NT2/D1 (cell line): ENCODE measurements around the gene GPR142.

Experiments used
- DNase-seq: peaks from one replicate; pipeline ENCODE4 v3.0.0-alpha.2; 2011; ENCODE audit warnings: low read depth, low spot score
- H3K27me3 ChIP-seq: 2 replicates; pipeline ENCODE4 v1.6.0; 2011; ENCODE audit warnings: mild to moderate bottlenecking; ENCODE audit not compliant: insufficient read length, insufficient read depth
- H3K36me3 ChIP-seq: 2 replicates; pipeline ENCODE4 v1.6.1; 2011; ENCODE audit warnings: mild to moderate bottlenecking, low read length, mixed read lengths; ENCODE audit not compliant: insufficient read depth, insufficient read length
- H3K4me1 ChIP-seq: 2 replicates; pipeline ENCODE4 v1.5.1; 2011; ENCODE audit not compliant: insufficient read depth, insufficient read length
- H3K4me3 ChIP-seq: 2 replicates; pipeline ENCODE4 v1.5.1; 2011; ENCODE audit warnings: low read depth; ENCODE audit not compliant: insufficient read length
- H3K9ac ChIP-seq: 2 replicates; pipeline ENCODE4 v1.6.0; 2011; ENCODE audit warnings: low read depth; ENCODE audit not compliant: insufficient read length
- H3K9me3 ChIP-seq: 2 replicates; pipeline ENCODE4 v1.5.1; 2011; ENCODE audit warnings: mild to moderate bottlenecking, low read length; ENCODE audit not compliant: insufficient read depth
- SUZ12 ChIP-seq: IDR thresholded peaks from 2 replicates; pipeline ENCODE4 v1.6.1; 2011; ENCODE audit not compliant: insufficient read length, insufficient read depth; ENCODE audit errors: extremely low read depth
- YY1 ChIP-seq: IDR thresholded peaks from 2 replicates; pipeline ENCODE4 v1.6.1; 2011; ENCODE audit not compliant: insufficient read length, insufficient read depth
- ZNF274 ChIP-seq: IDR thresholded peaks from 2 replicates; pipeline ENCODE4 v1.6.1; 2011; ENCODE audit warnings: mild to moderate bottlenecking, low read depth, low read length

GPR142 gene

DNA sequence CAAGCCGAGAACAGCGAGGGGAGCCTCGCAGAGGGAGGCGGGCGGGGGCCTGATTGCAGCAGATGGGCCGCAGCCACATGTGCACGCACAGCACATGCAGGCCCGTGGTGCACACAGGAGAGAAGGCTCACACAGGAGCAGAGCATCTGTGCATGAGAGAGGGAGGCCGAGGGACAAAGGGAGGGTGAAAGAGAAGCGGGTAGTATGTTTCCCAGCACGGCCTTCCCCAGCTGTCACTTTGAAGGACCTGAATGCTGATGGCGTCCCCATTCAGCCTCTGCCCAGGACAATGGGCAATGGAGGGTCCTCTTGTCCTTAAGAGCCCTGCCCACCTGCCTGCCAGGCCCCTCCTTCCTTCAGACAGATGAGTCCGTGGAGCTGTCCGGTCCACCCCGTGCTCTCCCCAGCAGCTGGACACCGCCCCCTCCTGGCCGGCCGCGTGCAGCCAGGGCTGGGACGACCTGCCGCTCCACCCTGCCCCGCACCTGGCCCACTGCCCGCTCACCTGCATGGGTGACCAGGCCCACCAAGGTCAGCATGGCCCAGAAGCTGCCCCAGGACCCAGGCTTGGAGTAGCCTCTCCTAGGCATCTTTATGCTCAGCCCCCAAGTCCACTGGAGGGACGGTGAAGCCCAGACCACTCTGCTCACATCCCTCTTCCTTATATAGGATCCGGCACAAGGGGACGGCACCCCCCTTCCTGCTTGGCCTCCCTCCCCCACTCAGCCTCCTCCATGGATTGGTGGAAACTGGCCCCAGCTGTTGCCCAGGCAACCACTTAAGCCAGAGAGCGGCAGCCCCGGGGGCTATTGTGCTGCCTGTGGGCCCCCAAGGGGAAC is 5.9 kb upstream of the GPR142 start, which contains the start of gene BTBD17:
Gene BTBD17 (minus strand): TSS at position 639 of the 839 bp plus-strand sequence. CDS start 49 bp downstream, at position 590.
- Histone ChIP-seq H3K27me3 (peaks cover 24% of the 10 kb centered on the region), H3K4me1 (peaks cover 35% of the 10 kb centered on the region), H3K4me3 (peak within 1 kb of the TSS; percentile 27), H3K36me3 (no peaks in the 10 kb centered on the region), H3K9ac (peak within 1 kb of the TSS; percentile 63), H3K9me3 (peaks cover 4% of the 10 kb centered on the region; the same call in 1 of the 2 replicates)
- TF ChIP-seq SUZ12 = no peak
- TF ChIP-seq YY1 = no peak
- no peak for TF ChIP-seq ZNF274
- no peak for DNase-seq

DNA sequence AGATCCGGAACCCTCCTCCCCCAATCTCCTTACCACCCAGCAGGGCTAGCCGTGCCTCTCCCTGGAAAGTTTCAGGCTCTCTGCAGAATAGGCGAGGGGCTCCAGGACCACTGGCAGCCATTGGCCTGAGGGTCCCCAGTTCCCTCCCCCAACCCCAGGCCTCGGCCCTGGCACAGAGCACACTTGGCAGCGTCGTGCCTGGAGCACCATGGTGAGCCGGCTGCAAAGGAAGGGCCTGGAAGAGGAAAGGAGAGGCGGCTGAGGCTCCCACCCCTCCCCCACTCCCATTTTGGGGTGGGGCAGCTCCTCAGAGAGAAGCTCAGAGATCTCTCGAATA is 5.3 kb upstream of the GPR142 start:
- Histone ChIP-seq H3K36me3 (no peaks in the 10 kb centered on the region), H3K9ac (no peak overlapping the region), H3K4me1 (peaks cover 33% of the 10 kb centered on the region), H3K4me3 (peak overlapping the region; percentile 5), H3K27me3 (peaks cover 18% of the 10 kb centered on the region), H3K9me3 (peaks cover 4% of the 10 kb centered on the region; the same call in 1 of the 2 replicates)
- no peak for DNase-seq
- no peak for TF ChIP-seq ZNF274
- TF ChIP-seq SUZ12 = no peak
- no peak for TF ChIP-seq YY1

DNA sequence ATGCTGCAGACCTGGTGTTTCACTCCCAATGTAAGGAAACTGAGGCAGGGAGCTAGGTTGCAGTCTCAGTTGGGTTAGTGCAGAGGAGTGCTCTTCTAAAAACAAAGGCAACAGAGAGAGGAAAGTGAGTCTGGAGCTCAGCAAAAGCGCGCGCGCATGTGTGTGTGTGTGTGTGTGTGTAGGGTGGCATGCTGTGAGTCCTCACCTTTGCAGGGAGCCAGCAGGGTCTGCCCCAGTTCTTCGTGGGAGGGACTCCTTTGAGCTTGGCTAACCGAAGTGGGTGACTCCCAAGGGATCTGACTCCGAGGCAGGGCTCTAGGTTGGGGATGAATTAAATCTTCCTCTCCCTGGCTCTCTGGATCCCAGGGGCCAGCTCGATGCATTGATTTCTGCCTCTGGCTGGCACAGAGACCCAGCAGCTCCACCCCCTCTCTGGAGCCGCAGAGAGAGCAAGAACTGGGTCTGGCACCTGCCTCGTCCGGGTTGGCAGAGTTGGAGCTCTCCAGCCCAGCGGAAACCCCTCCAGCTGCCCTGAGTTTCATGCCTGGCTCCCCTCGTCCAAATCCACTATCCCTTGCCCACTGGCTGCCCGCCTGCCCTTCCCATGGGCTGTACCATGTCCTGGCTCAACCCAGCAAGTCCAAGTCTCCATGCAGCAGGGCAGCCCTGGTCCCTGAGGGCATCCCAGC is 4.4 kb upstream of the GPR142 start:
- H3K27me3 ChIP-seq = peaks cover 8% of the 10 kb centered on the region
- no peak for DNase-seq
- peak overlapping the region; percentile 46 for H3K9ac ChIP-seq
- H3K36me3 ChIP-seq = no peaks in the 10 kb centered on the region
- H3K9me3 ChIP-seq = peaks cover 4% of the 10 kb centered on the region; the same call in 1 of the 2 replicates
- TF ChIP-seq YY1 = no peak
- no peak for TF ChIP-seq SUZ12
- no peak for TF ChIP-seq ZNF274
- peaks cover 28% of the 10 kb centered on the region for H3K4me1 ChIP-seq
- no peak overlapping the region for H3K4me3 ChIP-seq

DNA sequence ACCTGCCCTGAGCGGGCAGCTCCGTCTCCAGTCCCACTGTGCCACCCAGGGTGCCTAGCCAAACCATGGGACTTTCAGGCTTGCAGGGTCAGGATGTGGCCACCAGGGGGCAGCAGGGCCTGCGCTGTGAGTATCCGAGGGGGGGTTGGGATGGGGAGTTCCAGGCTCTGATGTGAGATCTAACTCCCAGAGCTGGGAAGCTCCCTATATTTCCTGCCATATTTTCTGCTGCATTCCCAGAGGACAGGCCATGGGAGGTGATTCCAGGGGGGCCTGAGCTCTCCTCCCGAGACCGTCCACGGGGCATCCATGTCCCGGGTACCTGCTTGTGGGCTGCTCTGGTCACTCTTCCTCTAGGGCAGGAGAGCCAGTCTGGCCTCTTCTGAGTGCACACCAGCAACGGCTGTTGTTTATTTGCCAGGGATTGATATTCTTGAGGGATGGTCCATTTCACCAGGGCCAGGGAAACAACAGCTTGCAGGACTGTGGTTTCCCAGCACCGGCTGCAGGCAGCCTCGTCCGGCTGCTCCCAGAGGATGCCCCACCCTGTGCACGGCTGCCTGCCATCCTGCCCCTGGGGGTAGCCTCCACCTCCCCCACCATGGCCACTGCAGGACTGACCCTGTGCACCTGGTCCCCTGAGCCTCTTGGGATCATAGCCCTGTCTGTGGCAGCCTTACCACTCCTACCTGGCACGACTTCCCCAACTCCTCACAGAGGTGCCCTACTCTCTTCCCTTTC is 1.2 kb downstream of the GPR142 start:
- Histone ChIP-seq H3K9ac (no peak overlapping the region), H3K4me1 (peaks cover 17% of the 10 kb centered on the region), H3K27me3 (peaks cover 6% of the 10 kb centered on the region), H3K4me3 (no peak overlapping the region), H3K36me3 (no peaks in the 10 kb centered on the region), H3K9me3 (no peaks in the 10 kb centered on the region)
- no peak for TF ChIP-seq YY1
- TF ChIP-seq ZNF274 = no peak
- no peak for TF ChIP-seq SUZ12
- DNase-seq = no peak

DNA sequence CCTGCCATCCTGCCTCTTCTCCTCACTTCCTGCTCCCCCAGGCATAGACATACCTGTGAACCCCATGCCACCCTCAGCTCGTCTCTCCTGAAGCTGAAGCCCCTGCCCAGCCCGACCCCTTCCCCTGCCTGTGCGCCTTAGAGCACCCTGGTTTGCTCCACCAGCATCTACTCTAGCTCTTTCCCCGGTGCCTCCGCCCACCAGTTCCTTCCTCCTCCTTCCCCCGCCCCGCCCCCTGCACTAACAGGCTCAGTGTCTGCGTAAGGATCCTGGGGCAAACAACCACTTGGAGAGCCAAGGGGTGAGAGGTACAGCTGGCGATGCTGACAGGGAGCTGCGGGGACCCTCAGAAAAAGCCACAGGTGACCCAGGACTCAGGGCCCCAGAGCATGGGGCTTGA is 1.9 kb downstream of the GPR142 start:
- TF ChIP-seq ZNF274 = no peak
- Histone ChIP-seq H3K27me3 (peaks cover 6% of the 10 kb centered on the region), H3K4me3 (no peak overlapping the region), H3K4me1 (peaks cover 17% of the 10 kb centered on the region), H3K9ac (peak overlapping the region; percentile 17), H3K36me3 (no peaks in the 10 kb centered on the region), H3K9me3 (no peaks in the 10 kb centered on the region)
- no peak for DNase-seq

DNA sequence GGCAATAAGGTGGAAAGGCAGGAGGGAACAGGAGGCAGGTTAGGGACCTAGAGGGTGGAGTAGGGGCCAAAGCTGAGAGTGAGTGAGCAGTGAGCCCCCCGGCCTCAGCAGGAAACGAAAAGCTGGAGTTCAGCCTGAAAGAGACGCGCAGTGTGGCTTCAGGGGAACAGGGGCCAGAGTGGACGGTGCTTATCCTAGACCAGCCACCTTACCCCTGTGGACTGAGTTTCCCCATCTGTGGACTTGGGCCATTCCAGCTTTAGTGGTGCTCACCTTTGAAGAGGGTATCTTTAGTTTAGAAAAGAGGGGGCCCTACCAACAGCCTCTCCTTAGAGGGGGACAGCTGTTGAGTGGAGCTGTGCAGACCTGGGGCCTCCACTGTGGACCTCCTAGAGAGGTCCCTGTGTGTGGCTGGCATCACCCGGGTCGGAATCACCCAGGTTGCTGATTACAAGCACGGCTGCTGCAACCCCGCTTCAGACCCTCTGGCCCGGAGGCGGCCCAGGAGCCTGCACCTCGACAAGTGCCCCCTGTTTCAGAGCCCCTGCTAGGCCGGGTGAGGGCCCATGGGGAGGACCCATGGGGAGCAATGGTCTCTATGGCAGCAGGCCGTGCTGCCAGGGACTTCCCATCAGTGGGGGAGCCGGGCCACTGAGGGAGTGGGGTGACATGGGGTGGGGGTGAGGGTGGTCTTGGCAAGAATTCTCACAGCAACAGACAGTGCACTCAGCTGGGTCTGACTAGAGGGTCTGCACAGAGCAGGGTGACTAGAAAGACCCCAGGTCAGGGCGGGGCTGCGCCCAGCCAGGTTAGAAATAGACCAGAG is 2.6 kb downstream of the GPR142 start:
- Histone ChIP-seq H3K4me3 (no peak overlapping the region), H3K4me1 (peaks cover 17% of the 10 kb centered on the region), H3K9me3 (no peaks in the 10 kb centered on the region), H3K9ac (peak overlapping the region; percentile 17), H3K27me3 (peaks cover 6% of the 10 kb centered on the region), H3K36me3 (no peaks in the 10 kb centered on the region)
- TF ChIP-seq SUZ12 (no peak), ZNF274 (no peak), YY1 (no peak)
- DNase-seq = no peak
